KMS-11 (cell line): ENCODE results near the gene PTPRK.

Experiments used
- H2AFZ ChIP-seq: fragments of 200-600 bp; sonication (generic); 2 replicates; pipeline ENCODE4 v1.6.1; 2016; ENCODE audit warnings: antibody characterized with exemption, mixed run types, low read depth
- H3K27ac ChIP-seq: fragments of 200-600 bp; sonication (generic); 2 replicates; pipeline ENCODE4 v1.6.1; 2016; ENCODE audit warnings: mild to moderate bottlenecking, mixed run types
- H3K27me3 ChIP-seq: fragments of 200-600 bp; sonication (generic); 2 replicates; pipeline ENCODE4 v1.6.1; 2017; ENCODE audit warnings: mild to moderate bottlenecking, low read depth, mixed run types, moderate library complexity; ENCODE audit not compliant: insufficient read depth
- H3K36me3 ChIP-seq: fragments of 200-600 bp; sonication (generic); 2 replicates; pipeline ENCODE4 v1.6.1; 2017; ENCODE audit warnings: mild to moderate bottlenecking, mixed run types; ENCODE audit not compliant: insufficient read depth
- H3K4me1 ChIP-seq: fragments of 200-600 bp; sonication (generic); 2 replicates; pipeline ENCODE4 v1.6.1; 2016; ENCODE audit warnings: mild to moderate bottlenecking, low read depth, mixed run types; ENCODE audit not compliant: poor library complexity, severe bottlenecking
- H3K4me2 ChIP-seq: fragments of 200-600 bp; sonication (generic); 2 replicates; pipeline ENCODE4 v1.7.0; 2016; ENCODE audit warnings: mild to moderate bottlenecking, mixed run types
- H3K4me3 ChIP-seq: fragments of 200-600 bp; sonication (generic); IDR thresholded peaks from 2 replicates; pipeline ENCODE4 v1.6.1; 2017; ENCODE audit warnings: low read depth, low read length, mixed read lengths; ENCODE audit not compliant: insufficient read depth
- H3K79me2 ChIP-seq: fragments of 200-600 bp; sonication (generic); 2 replicates; pipeline ENCODE4 v1.6.1; 2016; ENCODE audit warnings: low read depth, mixed run types; ENCODE audit not compliant: insufficient read depth
- H3K9ac ChIP-seq: fragments of 200-600 bp; sonication (generic); 2 replicates; pipeline ENCODE4 v1.6.1; 2016; ENCODE audit warnings: mild to moderate bottlenecking, mixed run types
- H4K20me1 ChIP-seq: fragments of 200-600 bp; sonication (generic); 2 replicates; pipeline ENCODE4 v1.6.1; 2016; ENCODE audit warnings: mild to moderate bottlenecking, mixed run types; ENCODE audit not compliant: insufficient read depth
- CTCF ChIP-seq: fragments of 200-600 bp; sonication (generic); conservative IDR thresholded peaks from 2 replicates; pipeline ENCODE4 v1.6.1; 2017; ENCODE audit warnings: low read depth, mild to moderate bottlenecking, antibody characterized with exemption, low read length, moderate library complexity, mixed read lengths

Gene PTPRK

GRCh38 chr6:128025478-128025877 is 494.9 kb downstream of the PTPRK start:
- H3K36me3 ChIP-seq: no peaks in the 10 kb centered on the region
- H4K20me1 ChIP-seq: no peaks in the 10 kb centered on the region
- no peaks in the 10 kb centered on the region for H3K79me2 ChIP-seq
- no peak overlapping the region for H3K4me3 ChIP-seq
- no peak overlapping the region for H3K27ac ChIP-seq
- H2AFZ ChIP-seq: no peak overlapping the region
- no peaks in the 10 kb centered on the region for H3K27me3 ChIP-seq
- TF ChIP-seq CTCF: no peak
- H3K4me1 ChIP-seq: no peaks in the 10 kb centered on the region
- no peak overlapping the region for H3K4me2 ChIP-seq
- no peak overlapping the region for H3K9ac ChIP-seq

- no peaks in the 10 kb centered on the region for H4K20me1 ChIP-seq
- H3K27ac ChIP-seq: no peak overlapping the region
- H3K36me3 ChIP-seq: no peaks in the 10 kb centered on the region
- no peak for TF ChIP-seq CTCF
- H3K27me3 ChIP-seq: no peaks in the 10 kb centered on the region
- no peaks in the 10 kb centered on the region for H3K4me1 ChIP-seq
- no peak overlapping the region for H3K9ac ChIP-seq
- no peak overlapping the region for H3K4me3 ChIP-seq
- no peak overlapping the region for H2AFZ ChIP-seq
- H3K79me2 ChIP-seq: no peaks in the 10 kb centered on the region
- no peak overlapping the region for H3K4me2 ChIP-seq
Observed at GRCh38 chr6:128024969-128025368, 495.4 kb downstream of the PTPRK start.

- Histone ChIP-seq H3K36me3 (no peaks in the 10 kb centered on the region), H3K4me1 (no peaks in the 10 kb centered on the region), H4K20me1 (no peaks in the 10 kb centered on the region), H3K4me3 (no peak overlapping the region), H3K9ac (no peak overlapping the region), H3K27ac (no peak overlapping the region), H2AFZ (no peak overlapping the region), H3K4me2 (no peak overlapping the region), H3K27me3 (no peaks in the 10 kb centered on the region), H3K79me2 (no peaks in the 10 kb centered on the region)
- no peak for TF ChIP-seq CTCF
Observed at GRCh38 chr6:128024046-128024445, 496.4 kb downstream of the PTPRK start.

- Histone ChIP-seq H3K27ac (no peak overlapping the region), H3K79me2 (no peaks in the 10 kb centered on the region), H3K36me3 (no peaks in the 10 kb centered on the region), H3K4me2 (no peak overlapping the region), H3K4me3 (no peak overlapping the region), H3K27me3 (no peaks in the 10 kb centered on the region), H3K4me1 (no peaks in the 10 kb centered on the region), H2AFZ (no peak overlapping the region), H3K9ac (no peak overlapping the region), H4K20me1 (no peaks in the 10 kb centered on the region)
- TF ChIP-seq CTCF: no peak
Observed at GRCh38 chr6:128018821-128019220, 501.6 kb downstream of the PTPRK start.

- TF ChIP-seq CTCF: no peak
- no peak overlapping the region for H3K4me3 ChIP-seq
- no peak overlapping the region for H3K4me2 ChIP-seq
- no peak overlapping the region for H3K9ac ChIP-seq
- no peaks in the 10 kb centered on the region for H3K36me3 ChIP-seq
- H4K20me1 ChIP-seq: no peaks in the 10 kb centered on the region
- no peak overlapping the region for H2AFZ ChIP-seq
- no peaks in the 10 kb centered on the region for H3K79me2 ChIP-seq
- H3K4me1 ChIP-seq: no peaks in the 10 kb centered on the region
- H3K27ac ChIP-seq: no peak overlapping the region
- H3K27me3 ChIP-seq: no peaks in the 10 kb centered on the region
Observed at GRCh38 chr6:128017288-128017687, 503.1 kb downstream of the PTPRK start.
